Measurements from ENCODE around the gene MPP2.
"Not testable (repeated sequence)": the region's sequence is repeated elsewhere in the genome, so short reads cannot be mapped to it uniquely, and the experiment has no call there.

Gene MPP2

DNA sequence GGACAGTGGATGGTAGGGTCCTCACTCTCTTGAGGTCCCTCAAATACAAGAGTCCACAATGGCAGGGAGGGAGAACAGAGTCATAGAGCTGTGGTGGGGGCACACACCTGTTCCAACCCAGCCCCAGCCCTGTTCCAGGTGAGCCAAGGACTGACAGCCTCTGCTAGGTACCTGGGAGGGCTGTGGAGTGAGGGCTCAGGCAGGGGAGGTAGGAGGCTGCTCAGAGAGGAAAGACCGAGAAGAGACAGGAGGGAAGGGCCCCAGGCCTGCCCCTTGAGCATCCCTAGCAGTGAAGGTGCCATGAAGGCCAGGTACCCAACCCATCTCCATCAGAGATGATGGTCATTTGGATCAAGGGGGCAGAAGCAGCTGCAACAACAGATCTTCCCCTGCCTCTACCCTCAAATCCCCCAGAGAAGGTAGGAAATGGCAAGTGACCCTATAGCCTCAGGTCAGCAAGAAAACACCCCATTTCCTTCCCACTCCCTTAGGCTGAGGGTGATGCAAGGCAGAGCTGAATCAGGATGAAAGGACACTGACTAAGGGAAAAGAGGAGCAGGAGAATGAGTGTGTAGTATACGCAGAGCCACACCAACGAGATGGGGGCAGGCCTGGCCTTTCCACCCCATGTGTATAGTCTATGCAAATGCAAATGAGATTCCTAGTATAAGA lies 31.7 kb downstream of the MPP2 start:
- peak; percentile 25 for DNase-seq (ENCODE audit: low read depth)
- TF ChIP-seq CTCF (IDR thresholded peaks at IDR 0.05; ENCODE audit: insufficient read depth, low read depth, low read length, missing control alignments): no peak
- H3K4me3 ChIP-seq (ENCODE audit: low read depth, low read length): no peak overlapping the region

- no peak for TF ChIP-seq CTCF (IDR thresholded peaks at IDR 0.05; ENCODE audit: insufficient read depth, low read depth, low read length, missing control alignments)
- H3K4me3 ChIP-seq (ENCODE audit: low read depth, low read length): no peak overlapping the region
- DNase-seq (ENCODE audit: low read depth): no peak
Measured at GRCh38 chr17:43874293-43874692, 33.0 kb downstream of the MPP2 start.

- DNase-seq (ENCODE audit: low read depth): no peak
- no peak for TF ChIP-seq CTCF (IDR thresholded peaks at IDR 0.05; ENCODE audit: insufficient read depth, low read depth, low read length, missing control alignments)
- H3K4me3 ChIP-seq (ENCODE audit: low read depth, low read length): no peak overlapping the region
Measured at GRCh38 chr17:43873815-43874214, 33.5 kb downstream of the MPP2 start.

- TF ChIP-seq CTCF (IDR thresholded peaks at IDR 0.05; ENCODE audit: insufficient read depth, low read depth, low read length, missing control alignments): no peak
- H3K4me3 ChIP-seq (ENCODE audit: low read depth, low read length): no peak overlapping the region
- DNase-seq (ENCODE audit: low read depth): no peak
Measured at GRCh38 chr17:43873091-43873490, 34.2 kb downstream of the MPP2 start.

DNA sequence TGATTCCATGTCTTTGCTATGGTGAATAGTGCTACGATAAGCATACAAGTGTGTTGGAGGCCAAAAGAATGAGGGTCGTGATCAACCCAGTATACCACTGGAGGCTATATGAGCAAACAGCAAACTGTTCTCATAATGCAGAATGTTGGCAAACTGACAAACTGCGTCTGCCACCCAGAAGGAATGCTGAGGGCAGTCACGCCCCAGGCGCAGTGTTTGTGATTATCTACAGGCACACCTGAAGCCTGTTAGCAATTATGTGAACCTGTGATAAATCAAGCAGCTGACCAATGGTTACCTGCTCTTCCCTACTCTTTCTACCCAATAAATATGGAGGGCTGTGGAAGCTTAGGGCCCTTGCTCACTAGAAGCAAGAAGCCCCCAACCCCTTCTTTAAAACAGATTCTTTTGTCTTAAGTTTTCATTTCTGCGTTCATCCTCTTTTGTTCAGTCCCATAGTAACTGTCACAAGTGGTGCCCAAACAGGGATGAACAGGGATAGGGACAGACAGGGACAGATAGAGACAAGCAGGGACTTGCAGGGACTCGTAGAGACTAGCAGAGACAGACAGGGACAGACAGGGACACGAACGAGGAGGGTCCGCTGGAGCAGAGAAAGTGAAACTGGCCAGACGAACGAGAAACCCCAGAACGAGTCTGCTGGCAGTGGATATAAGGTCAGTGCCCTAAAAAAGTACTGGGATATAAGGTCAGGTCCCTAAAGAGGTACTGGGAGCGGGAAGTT lies 35.2 kb downstream of the MPP2 start:
- DNase-seq (ENCODE audit: low read depth): no peak

DNA sequence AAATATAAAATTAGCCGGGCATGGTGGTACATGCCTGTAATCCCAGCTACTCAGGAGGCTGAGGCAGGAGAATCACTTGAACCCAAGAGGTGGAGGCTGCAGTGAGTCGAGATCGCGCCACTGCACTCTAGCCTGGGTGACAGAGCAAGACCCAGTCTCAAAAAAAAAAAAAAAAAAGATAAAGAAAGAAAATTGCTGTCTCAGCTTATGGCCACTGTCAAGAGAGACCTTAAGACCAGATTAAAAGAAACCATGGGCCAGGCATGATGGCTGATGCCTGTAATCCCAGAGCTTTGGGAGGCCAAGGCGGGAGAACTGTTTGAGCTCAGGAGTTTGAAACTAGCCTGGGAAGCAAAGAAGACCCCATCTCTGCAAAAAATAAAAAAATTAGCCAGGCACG lies 38.3 kb downstream of the MPP2 start:
- DNase-seq (ENCODE audit: low read depth); H3K4me3 ChIP-seq (ENCODE audit: low read depth, low read length): not testable (repeated sequence)

More for the DNA sequence above, 35.2 kb downstream of the MPP2 start:
- no peak for TF ChIP-seq CTCF (IDR thresholded peaks at IDR 0.05; ENCODE audit: insufficient read depth, low read depth, low read length, missing control alignments)
- H3K4me3 ChIP-seq (ENCODE audit: low read depth, low read length): no peak overlapping the region

- no peak for TF ChIP-seq CTCF (IDR thresholded peaks at IDR 0.05; ENCODE audit: insufficient read depth, low read depth, low read length, missing control alignments)
- H3K4me3 ChIP-seq (ENCODE audit: low read depth, low read length): no peak overlapping the region
- DNase-seq (ENCODE audit: low read depth): no peak
Measured at GRCh38 chr17:43868226-43868994, 38.9 kb downstream of the MPP2 start.
